Loucy (cell line): ENCODE data around the gene PFDN6.

Experiments
- H2AFZ ChIP-seq: fragments of 200-600 bp; sonication (generic); 2 replicates; pipeline ENCODE4 v1.6.0; 2016; ENCODE audit warnings: antibody characterized with exemption, mild to moderate bottlenecking, low read length, moderate library complexity
- H3F3A ChIP-seq: fragments of 200-600 bp; 2 replicates; pipeline ENCODE4 v1.6.0; 2016; ENCODE audit warnings: antibody characterized with exemption, low read depth, mild to moderate bottlenecking
- H3K27me3 ChIP-seq: fragments of 200-600 bp; sonication (generic); 2 replicates; pipeline ENCODE4 v1.6.1; 2014; ENCODE audit warnings: low read length, mild to moderate bottlenecking; ENCODE audit not compliant: insufficient read depth, poor library complexity, severe bottlenecking
- H3K36me3 ChIP-seq: fragments of 200-600 bp; sonication (generic); 2 replicates; pipeline ENCODE4 v1.6.1; 2016; ENCODE audit warnings: low read length; ENCODE audit not compliant: insufficient read depth
- H3K4me1 ChIP-seq: fragments of 200-600 bp; sonication (generic); 2 replicates; pipeline ENCODE4 v1.5.1; 2014; ENCODE audit warnings: low read length, mild to moderate bottlenecking; ENCODE audit not compliant: insufficient read depth, poor library complexity, severe bottlenecking
- H3K4me2 ChIP-seq: fragments of 200-600 bp; sonication (generic); 2 replicates; pipeline ENCODE4 v1.6.0; 2014; ENCODE audit warnings: antibody characterized with exemption, low read length, low read depth, mild to moderate bottlenecking; ENCODE audit not compliant: poor library complexity, severe bottlenecking
- H3K4me3 ChIP-seq: fragments of 200-600 bp; sonication (generic); 2 replicates; pipeline ENCODE4 v1.5.1; 2014; ENCODE audit warnings: low read length, mild to moderate bottlenecking, mixed read lengths; ENCODE audit not compliant: poor library complexity, severe bottlenecking
- H3K79me2 ChIP-seq: fragments of 200-600 bp; sonication (generic); 2 replicates; pipeline ENCODE4 v1.6.1; 2014; ENCODE audit warnings: low read length; ENCODE audit not compliant: insufficient read depth
- H3K9ac ChIP-seq: fragments of 200-600 bp; sonication (generic); 2 replicates; pipeline ENCODE4 v1.6.0; 2014; ENCODE audit warnings: mild to moderate bottlenecking, low read depth, low read length, moderate library complexity; ENCODE audit not compliant: poor library complexity, severe bottlenecking
- H3K9me2 ChIP-seq: fragments of 200-600 bp; sonication (generic); replicated peaks from 2 replicates; pipeline ENCODE4 v1.6.1; 2016; ENCODE audit warnings: low read depth, low read length, mixed read lengths
- H3K9me3 ChIP-seq: fragments of 200-600 bp; sonication (generic); 2 replicates; pipeline ENCODE4 v1.6.1; 2014; ENCODE audit warnings: mild to moderate bottlenecking, antibody characterized with exemption, low read length, low read depth; ENCODE audit not compliant: insufficient read depth
- H4K20me1 ChIP-seq: fragments of 200-600 bp; sonication (generic); 2 replicates; pipeline ENCODE4 v1.6.0; 2014; ENCODE audit warnings: antibody characterized with exemption, low read length, mild to moderate bottlenecking; ENCODE audit not compliant: insufficient read depth, poor library complexity, severe bottlenecking
- EZH2phosphoT487 ChIP-seq: fragments of 200-600 bp; IDR thresholded peaks from 2 replicates; pipeline ENCODE4 v1.6.1; 2018; ENCODE audit warnings: antibody characterized with exemption, mild to moderate bottlenecking, moderate library complexity, borderline replicate concordance
- TF ChIP-seq, protein P1 (sequence below): fragments of 200-600 bp; sonication (generic); conservative IDR thresholded peaks from 2 replicates; pipeline ENCODE4 v1.5.1; 2014; ENCODE audit warnings: mild to moderate bottlenecking, antibody characterized with exemption, low read length

PFDN6 gene

DNA sequence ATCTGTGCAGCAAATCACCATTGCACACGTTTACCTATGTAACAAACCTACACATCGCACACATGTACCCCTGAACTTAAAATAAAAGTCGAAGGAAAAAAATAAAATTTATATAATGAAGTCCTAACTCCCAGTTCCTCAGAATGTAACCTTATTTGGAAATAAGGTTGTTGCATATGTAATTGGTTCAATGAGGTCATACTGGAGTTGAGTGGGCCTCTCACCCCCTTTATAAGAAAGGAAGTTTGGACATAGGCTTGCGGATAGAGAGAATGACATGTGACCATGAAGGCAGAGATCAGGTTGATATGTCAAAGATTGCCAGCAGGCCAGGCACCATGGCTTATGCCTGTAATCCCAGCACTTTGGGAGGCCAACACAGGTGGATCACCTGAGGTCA is 44.3 kb downstream of the PFDN6 start:
- H4K20me1 ChIP-seq = no peaks in the 10 kb centered on the region
- H3K9ac ChIP-seq = no peak overlapping the region
- H3K4me2 ChIP-seq = no peak overlapping the region
- no peak for TF ChIP-seq EZH2phosphoT487
- TF ChIP-seq, protein P1, sequence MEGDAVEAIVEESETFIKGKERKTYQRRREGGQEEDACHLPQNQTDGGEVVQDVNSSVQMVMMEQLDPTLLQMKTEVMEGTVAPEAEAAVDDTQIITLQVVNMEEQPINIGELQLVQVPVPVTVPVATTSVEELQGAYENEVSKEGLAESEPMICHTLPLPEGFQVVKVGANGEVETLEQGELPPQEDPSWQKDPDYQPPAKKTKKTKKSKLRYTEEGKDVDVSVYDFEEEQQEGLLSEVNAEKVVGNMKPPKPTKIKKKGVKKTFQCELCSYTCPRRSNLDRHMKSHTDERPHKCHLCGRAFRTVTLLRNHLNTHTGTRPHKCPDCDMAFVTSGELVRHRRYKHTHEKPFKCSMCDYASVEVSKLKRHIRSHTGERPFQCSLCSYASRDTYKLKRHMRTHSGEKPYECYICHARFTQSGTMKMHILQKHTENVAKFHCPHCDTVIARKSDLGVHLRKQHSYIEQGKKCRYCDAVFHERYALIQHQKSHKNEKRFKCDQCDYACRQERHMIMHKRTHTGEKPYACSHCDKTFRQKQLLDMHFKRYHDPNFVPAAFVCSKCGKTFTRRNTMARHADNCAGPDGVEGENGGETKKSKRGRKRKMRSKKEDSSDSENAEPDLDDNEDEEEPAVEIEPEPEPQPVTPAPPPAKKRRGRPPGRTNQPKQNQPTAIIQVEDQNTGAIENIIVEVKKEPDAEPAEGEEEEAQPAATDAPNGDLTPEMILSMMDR = no peak
- no peaks in the 10 kb centered on the region for H3K9me2 ChIP-seq
- no peaks in the 10 kb centered on the region for H3K79me2 ChIP-seq
- no peaks in the 10 kb centered on the region for H3K4me1 ChIP-seq
- H3K27me3 ChIP-seq = no peaks in the 10 kb centered on the region
- no peak overlapping the region for H3K4me3 ChIP-seq
- no peaks in the 10 kb centered on the region for H3F3A ChIP-seq
- no peaks in the 10 kb centered on the region for H3K9me3 ChIP-seq
- H3K36me3 ChIP-seq = no peaks in the 10 kb centered on the region
- H2AFZ ChIP-seq = no peak overlapping the region

DNA sequence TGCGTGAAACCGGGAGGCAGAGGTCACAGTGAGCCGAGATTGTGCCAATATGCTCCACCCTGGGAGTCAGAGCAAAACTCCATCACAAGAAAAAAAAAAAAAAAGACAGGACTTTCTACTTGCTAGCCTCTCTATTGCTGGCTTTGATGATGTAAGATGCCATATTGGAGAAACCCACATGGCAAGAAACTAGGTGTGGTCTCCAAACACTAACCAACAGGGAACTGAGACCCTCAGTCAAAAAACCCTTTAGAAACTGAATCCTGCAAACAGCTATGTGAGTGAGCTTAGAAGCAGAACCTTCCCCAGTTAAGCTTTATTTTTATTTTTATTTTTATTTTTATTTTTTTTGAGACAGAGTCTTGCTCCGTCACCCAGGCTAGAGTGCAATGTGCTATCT is 46.5 kb downstream of the PFDN6 start:
- no peaks in the 10 kb centered on the region for H3K9me3 ChIP-seq
- no peak overlapping the region for H3K9ac ChIP-seq
- no peak overlapping the region for H3K4me2 ChIP-seq
- no peaks in the 10 kb centered on the region for H3K9me2 ChIP-seq
- H3K79me2 ChIP-seq = no peaks in the 10 kb centered on the region
- H4K20me1 ChIP-seq = no peaks in the 10 kb centered on the region
- H3K4me1 ChIP-seq = no peaks in the 10 kb centered on the region
- no peaks in the 10 kb centered on the region for H3K36me3 ChIP-seq
- H3K27me3 ChIP-seq = no peaks in the 10 kb centered on the region
- TF ChIP-seq, protein P1 = no peak
- H3K4me3 ChIP-seq = no peak overlapping the region
- no peaks in the 10 kb centered on the region for H3F3A ChIP-seq
- H2AFZ ChIP-seq = no peak overlapping the region

DNA sequence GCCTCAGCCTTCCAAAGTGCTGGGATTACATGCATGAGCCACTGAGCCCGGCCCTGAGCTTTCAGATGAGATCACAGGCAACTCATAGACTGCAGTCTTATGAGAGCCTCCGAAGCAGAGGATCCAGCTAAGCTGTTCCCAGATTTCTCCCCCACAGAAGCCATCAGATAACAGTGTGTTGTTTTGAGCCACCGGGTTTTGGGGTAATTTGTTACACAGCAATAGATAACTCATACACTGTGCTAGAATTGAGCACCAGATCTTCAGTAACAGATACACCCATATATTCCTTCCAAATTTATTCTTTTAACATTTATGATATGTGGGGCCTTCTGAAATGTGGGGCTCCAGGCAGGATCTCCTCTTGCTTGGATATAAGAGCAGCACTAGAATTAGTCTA is 47.1 kb downstream of the PFDN6 start:
- Histone ChIP-seq H3K9me3 (no peaks in the 10 kb centered on the region), H3K4me2 (no peak overlapping the region), H3F3A (no peaks in the 10 kb centered on the region), H4K20me1 (no peaks in the 10 kb centered on the region), H3K79me2 (no peaks in the 10 kb centered on the region), H2AFZ (no peak overlapping the region), H3K9me2 (no peaks in the 10 kb centered on the region), H3K27me3 (no peaks in the 10 kb centered on the region), H3K4me1 (no peaks in the 10 kb centered on the region), H3K36me3 (no peaks in the 10 kb centered on the region), H3K9ac (no peak overlapping the region), H3K4me3 (no peak overlapping the region)
- TF ChIP-seq EZH2phosphoT487 = no peak
- TF ChIP-seq, protein P1 = no peak
